ENCODE measurements around the gene KLHL21.

KLHL21 gene

GRCh38 chr1:6614929-6615785, 12.5 kb upstream of the KLHL21 start:
- no peak for DNase-seq (ENCODE audit: low read depth)
- peak overlapping the region; percentile 64 for H3K4me3 ChIP-seq (ENCODE audit: low read depth, low read length)
- no peak for TF ChIP-seq CTCF (IDR thresholded peaks at IDR 0.05; ENCODE audit: control insufficient read depth, extremely low read depth, insufficient read depth)

GRCh38 chr1:6614019-6614928, 11.6 kb upstream of the KLHL21 start:
- DNase-seq (ENCODE audit: low read depth): no peak
- peak overlapping the region; percentile 64 for H3K4me3 ChIP-seq (ENCODE audit: low read depth, low read length)
- TF ChIP-seq CTCF (IDR thresholded peaks at IDR 0.05; ENCODE audit: control insufficient read depth, extremely low read depth, insufficient read depth): no peak

- TF ChIP-seq CTCF (IDR thresholded peaks at IDR 0.05; ENCODE audit: control insufficient read depth, extremely low read depth, insufficient read depth): no peak
- H3K4me3 ChIP-seq (ENCODE audit: low read depth, low read length): peak within 1 kb of the TSS; percentile 64
- DNase-seq (ENCODE audit: low read depth): peak; percentile 95
Observed at GRCh38 chr1:6613361-6614018, 10.8 kb upstream of the KLHL21 start, which contains the start of gene PHF13. Gene PHF13, plus strand, starts transcription at chr1:6613731. Its CDS starts 336 bp downstream, at chr1:6614067.

GRCh38 chr1:6612641-6613360, 10.1 kb upstream of the KLHL21 start:
- H3K4me3 ChIP-seq (ENCODE audit: low read depth, low read length): peak overlapping the region; percentile 56
- TF ChIP-seq CTCF (IDR thresholded peaks at IDR 0.05; ENCODE audit: control insufficient read depth, extremely low read depth, insufficient read depth): no peak
- DNase-seq (ENCODE audit: low read depth): no peak

- DNase-seq (ENCODE audit: low read depth): no peak
- H3K4me3 ChIP-seq (ENCODE audit: low read depth, low read length): no peak overlapping the region
- no peak for TF ChIP-seq CTCF (IDR thresholded peaks at IDR 0.05; ENCODE audit: control insufficient read depth, extremely low read depth, insufficient read depth)
Observed at GRCh38 chr1:6603915-6604558, 1.4 kb upstream of the KLHL21 start.

All from LNCaP clone FGC (cell line).